Hypothalamus (tissue), 51 donors: ENCODE measurements around the gene NIT1.

Source experiments
- DNase-seq, 51 donors: peaks; one replicate each; lab custom pipeline; 2025; lab: John Stamatoyannopoulos, UW

NIT1 gene

DNA sequence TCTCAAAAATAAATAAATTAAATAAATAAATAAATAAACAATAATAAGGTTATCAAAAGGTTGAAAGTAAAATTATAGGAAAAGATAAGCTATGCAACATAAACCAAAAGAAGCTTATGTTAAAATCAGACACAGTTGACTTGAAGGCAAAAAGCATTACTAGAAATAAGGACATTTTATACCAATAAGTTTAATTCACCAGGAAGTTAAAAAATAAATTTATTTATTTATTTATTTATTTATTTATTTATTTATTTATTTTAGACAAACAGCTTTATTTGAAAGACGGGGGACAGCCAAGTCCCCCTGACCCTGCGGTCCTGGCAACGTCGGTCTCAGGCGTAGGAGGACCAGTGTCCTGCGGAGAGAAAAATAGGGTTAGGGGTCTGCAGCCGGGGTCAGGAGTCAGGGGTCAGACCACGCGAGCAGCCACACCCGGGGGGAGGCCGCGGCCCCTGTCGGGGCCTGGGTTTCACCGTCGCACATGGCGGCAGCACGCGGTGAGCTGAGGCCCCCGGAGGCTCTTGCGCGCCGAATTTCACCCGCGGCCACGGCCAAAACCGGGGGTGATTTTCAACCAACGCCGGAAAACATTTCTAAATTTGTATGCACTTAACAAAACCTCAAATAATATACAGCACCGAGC, 23.0 kb downstream of the NIT1 start:
- DNase-seq = no peak

DNA sequence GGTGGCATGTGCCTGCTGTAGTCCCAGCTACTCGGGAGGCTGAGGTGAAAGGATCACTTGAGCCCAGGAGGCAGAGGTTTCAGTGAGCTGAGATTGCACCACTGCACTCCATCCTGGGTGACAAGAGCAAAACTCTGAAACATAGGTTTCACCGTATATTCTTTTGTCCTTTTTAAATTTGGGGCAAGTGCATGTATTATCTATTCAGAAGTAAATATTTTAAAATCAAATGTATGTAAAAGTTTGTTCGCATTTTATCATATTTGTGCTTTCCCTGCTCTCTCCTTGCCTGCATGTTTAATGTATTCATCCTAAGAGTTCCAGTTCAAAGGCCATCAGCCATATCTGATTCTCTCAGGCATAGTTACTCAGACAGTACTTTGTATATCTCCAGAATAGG, 27.9 kb downstream of the NIT1 start:
- no peak for DNase-seq

GRCh38 chr1:161153176-161153575, 35.3 kb downstream of the NIT1 start:
- DNase-seq = no peak

- peak in 50 of 51 donors; percentile 15 to 91 (median 66) for DNase-seq
Observed at GRCh38 chr1:161153682-161154337, 35.9 kb downstream of the NIT1 start, which contains the start of gene UFC1. Gene UFC1, plus strand, starts transcription at chr1:161153978. Its CDS starts 20 bp downstream, at chr1:161153998.

- no peak for DNase-seq
Observed at GRCh38 chr1:161157867-161158266, 40.0 kb downstream of the NIT1 start.

- no peak for DNase-seq
Observed at GRCh38 chr1:161158316-161159010, 40.6 kb downstream of the NIT1 start.

DNA sequence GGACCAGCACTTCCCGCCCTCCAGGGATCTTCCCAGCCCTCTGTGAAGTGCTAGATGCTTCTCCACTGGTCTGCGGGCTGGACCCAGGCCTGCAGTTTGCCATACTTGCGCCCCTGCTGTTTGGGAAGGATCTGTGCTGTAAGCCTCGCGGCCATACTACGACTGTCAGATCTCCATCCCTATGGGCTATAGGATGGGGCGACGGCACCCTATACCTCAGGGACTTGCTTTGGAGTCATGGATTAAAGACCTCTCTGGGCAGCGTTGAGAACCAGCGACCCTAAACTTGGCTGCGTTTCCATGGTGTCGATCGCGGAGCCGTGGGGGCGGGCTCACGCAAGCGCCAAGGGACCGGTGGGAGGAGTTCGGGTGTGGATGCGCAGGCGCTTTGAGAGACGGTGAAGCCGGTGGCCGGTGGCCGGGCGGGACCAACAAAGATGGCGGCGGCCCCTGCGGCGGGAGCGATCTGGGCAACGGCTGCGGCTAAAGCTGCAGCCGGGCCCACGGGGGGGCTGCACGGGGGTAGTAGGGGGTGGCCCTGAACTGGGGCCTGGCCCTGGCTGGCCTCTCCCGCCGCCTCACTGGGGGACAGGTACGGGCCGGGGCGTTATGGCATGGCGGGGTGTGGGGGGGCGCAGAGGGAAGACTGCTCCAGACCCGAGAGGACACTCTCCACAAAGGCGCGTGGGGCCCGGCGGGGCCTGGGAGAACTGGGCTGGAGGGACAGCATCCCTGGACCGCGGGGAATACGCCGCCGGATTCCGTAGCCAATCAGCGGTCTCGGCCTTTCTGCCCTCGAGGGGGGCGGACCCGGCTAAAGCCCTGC, 41.4 kb downstream of the NIT1 start, which contains the start of gene USP21:
TSS of gene USP21 (plus strand) at position 414 of the 826 bp plus-strand sequence. CDS start 1,141 bp downstream, outside the sequence.
- peak; percentile 39 to 97 (median 90) for DNase-seq

DNA sequence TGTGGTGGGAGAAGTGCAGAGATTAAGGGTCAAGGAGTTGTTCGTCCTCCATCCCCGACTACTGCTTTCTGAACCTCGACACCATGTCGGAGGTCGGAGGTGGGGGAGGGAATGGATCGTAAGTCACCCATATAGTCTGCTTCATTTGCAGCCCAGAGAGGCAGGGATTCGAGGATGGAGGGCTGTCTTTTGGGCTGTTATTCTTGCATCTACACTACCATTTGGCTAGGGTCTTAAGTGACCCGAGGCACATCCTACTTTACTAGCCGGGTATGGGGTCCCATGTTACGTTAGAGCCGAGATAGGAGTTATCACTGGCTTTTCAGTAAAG, 42.0 kb downstream of the NIT1 start:
- peak in 2 of 51 donors; percentile 48 to 63 for DNase-seq

DNA sequence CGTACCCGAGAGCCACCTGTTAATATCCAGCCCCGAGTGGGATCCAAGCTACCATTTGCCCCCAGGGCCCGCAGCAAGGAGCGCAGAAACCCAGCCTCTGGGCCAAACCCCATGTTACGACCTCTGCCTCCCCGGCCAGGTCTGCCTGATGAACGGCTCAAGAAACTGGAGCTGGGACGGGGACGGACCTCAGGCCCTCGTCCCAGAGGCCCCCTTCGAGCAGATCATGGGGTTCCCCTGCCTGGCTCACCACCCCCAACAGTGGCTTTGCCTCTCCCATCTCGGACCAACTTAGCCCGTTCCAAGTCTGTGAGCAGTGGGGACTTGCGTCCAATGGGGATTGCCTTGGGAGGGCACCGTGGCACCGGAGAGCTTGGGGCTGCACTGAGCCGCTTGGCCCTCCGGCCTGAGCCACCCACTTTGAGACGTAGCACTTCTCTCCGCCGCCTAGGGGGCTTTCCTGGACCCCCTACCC, 42.8 kb downstream of the NIT1 start:
- no peak for DNase-seq

DNA sequence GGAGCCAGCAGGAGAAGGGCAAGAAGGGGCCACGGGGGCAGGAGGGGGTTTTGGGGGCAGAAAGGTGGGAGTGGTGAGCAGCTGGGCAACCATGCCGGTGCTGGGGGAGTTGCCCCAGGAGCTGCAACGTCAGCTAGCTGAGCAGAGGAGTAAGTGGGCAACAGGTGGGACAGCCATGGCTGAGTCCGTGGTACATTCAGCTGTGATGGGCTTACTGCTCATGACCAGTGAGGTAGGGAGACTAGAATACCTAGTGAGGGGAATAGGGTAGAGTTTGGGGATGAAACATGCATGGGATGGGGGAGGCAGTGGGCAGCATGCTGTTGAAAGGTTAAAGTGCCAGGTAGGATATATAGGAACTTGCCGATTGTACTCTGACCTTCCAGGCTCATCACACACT, 43.7 kb downstream of the NIT1 start:
- no peak for DNase-seq

- DNase-seq = no peak
Observed at GRCh38 chr1:161162052-161162451, 44.1 kb downstream of the NIT1 start.

DNA sequence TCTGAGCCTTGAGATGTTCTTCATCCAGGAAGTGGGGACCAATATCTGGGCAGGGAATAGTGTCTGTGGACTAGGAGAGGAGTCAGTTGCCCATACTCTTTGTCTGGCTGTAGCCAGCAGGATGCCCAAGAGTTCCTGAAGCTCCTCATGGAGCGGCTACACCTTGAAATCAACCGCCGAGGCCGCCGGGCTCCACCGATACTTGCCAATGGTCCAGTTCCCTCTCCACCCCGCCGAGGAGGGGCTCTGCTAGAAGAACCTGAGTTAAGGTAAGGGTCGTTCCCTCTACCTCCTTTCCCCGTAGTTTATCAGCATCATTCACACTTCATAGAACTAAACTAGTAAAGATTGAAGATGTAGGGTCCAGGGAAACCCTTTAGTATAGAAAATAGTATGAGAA, 44.9 kb downstream of the NIT1 start:
- no peak for DNase-seq

DNA sequence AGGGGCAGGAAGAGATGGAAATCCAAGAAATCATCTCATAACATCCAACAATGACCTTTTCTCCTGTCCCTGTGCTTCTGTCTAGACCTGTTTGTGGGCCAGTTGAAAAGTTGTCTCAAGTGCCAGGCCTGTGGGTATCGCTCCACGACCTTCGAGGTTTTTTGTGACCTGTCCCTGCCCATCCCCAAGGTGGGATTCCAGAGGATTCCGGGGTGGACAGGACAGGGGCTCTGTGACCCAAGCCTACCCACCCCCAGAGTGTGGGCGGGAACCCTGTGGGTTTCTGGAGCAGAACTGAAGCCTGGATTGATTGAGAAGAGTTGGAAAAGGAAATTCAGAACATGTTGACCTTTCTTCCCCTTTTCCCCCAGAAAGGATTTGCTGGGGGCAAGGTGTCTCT, 45.9 kb downstream of the NIT1 start:
- no peak for DNase-seq

DNA sequence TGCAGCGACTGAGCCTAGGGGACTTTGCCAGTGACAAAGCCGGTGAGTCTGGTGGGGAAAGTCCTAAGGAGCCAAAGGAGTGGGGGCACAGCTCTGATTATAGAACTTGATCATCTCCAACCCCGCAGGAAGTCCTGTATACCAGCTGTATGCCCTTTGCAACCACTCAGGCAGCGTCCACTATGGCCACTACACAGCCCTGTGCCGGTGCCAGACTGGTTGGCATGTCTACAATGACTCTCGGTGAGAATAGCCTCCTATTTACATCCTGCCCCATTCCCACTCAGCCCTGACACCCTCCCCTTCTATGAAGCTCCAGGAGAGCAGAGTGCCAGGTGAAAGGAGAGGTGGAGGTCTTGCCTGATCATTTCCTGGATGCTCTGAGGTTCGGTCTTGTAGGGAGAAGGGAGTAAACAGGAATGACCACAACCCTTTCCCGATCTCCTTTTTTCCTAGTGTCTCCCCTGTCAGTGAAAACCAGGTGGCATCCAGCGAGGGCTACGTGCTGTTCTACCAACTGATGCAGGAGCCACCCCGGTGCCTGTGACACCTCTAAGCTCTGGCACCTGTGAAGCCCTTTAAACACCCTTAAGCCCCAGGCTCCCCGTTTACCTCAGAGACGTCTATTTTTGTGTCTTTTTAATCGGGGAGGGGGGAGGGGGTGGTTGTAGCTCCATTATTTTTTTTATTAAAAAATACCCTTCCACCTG, 47.2 kb downstream of the NIT1 start:
- DNase-seq = no peak

DNA sequence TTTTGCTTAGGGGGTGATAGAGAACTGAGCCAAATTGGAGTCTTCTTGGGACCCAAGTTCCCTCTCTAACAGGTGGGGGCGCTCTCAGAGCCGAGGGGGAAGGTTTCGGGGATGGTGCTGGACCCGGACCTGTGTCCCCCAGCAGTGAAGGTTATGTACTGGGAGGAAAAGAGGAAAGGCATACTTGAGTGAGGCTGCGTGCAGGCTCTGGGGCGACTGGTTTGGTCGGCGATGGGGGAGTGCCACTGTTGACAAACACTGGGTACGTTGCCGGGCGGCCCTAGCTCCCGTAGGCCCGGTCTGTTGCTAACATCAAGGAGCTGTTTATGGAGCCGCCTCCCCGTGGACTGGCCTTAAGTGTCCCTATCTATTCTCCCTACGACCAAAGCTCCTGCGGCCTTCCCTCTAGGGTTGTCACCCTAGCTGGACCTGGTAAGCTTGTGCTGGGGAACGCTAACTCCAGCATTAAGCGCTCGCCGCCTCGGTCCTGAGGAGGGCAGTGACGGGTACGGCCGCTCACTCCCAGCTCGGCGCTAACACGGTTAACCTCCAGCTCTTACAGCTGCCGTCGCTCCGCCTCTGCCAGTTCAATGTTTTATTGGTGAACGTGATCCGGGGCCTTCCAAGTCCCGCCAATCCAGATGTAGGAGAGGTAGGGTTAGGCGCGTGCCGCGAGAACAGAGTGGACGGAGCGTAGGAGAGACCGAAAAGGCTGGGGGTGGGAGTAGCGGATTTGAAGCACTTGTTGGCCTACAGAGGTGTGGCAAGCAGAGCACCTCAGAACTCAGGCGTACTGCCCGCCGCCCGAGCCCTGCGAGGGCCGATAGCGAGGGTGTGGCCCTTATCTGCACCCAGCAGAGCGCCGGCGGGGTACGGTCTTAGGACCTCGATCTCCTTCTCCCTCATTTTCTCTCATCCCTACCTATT, 48.1 kb downstream of the NIT1 start, which contains the start of gene PPOX:
TSS of gene PPOX (plus strand) at position 685 of the 927 bp plus-strand sequence. CDS start 422 bp downstream, outside the sequence.
- DNase-seq = peak; percentile 79 to 99 (median 95)

- DNase-seq = peak in 3 of 51 donors; percentile 24 to 54 (median 34)
Observed at GRCh38 chr1:161166669-161167548, 49.0 kb downstream of the NIT1 start.

DNA sequence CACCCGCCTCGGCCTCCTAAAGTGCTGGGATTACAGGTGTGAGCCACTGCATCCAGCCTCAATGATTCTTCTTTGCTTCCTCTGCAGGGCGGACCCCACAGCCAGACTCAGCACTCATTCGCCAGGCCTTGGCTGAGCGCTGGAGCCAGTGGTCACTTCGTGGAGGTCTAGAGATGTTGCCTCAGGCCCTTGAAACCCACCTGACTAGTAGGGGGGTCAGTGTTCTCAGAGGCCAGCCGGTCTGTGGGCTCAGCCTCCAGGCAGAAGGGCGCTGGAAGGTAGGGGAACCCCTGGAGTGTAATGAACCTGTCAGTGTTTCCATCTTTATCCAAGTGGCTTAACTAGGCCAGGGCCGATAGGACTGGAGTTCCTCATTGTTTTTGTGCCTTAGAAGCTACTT, 51.0 kb downstream of the NIT1 start:
- DNase-seq = no peak
